ENCODE measurements around the gene NUDT4. TPM values are rescaled to one million over a fixed set of nuclear protein-coding genes. Genes with fewer than 3 reads are reported as not detected.

Gene NUDT4
- polyA plus RNA-seq, 1 donor (not counting 4 experiments of a cell fraction or from before 2014, with no cell fraction given), result 33.2 TPM

- DNase-seq (ENCODE audit: low read depth, low spot score) (no peak), FAIRE-seq (no peak)
- peak overlapping the region; percentile 83 for H3K4me2 ChIP-seq (ENCODE audit: control insufficient read depth, extremely low read depth, insufficient read depth, low read depth, low read length)
- peaks cover 0 to 9% of the 10 kb centered on the region in 2 experiments for H3K36me3 ChIP-seq (ENCODE audit: control insufficient read depth in 2 of 2, extremely low read depth in 1 of 2, insufficient read depth in 2 of 2, low read length in 2 of 2)
- H3K4me1 ChIP-seq (ENCODE audit: control insufficient read depth, extremely low read depth, insufficient read depth, low read length), result peaks cover 18% of the 10 kb centered on the region
- no peaks in the 10 kb centered on the region for H3K27me3 ChIP-seq (ENCODE audit: control insufficient read depth, extremely low read depth, insufficient read depth, low read length)
- H4K20me1 ChIP-seq (ENCODE audit: control insufficient read depth, extremely low read depth, insufficient read depth, low read length), result peaks cover 9% of the 10 kb centered on the region
- peak overlapping the region; percentile 86 for H3K9ac ChIP-seq (ENCODE audit: control insufficient read depth, extremely low read depth, insufficient read depth, low read length)
- H3K9me1 ChIP-seq (ENCODE audit: control insufficient read depth, extremely low read depth, insufficient read depth, low read length), result no peaks in the 10 kb centered on the region
- peak overlapping the region; percentile 62 to 94 (median 87) for H3K4me3 ChIP-seq (ENCODE audit: control insufficient read depth in 2 of 3, extremely low read depth in 1 of 3, insufficient read depth in 2 of 3, low read depth in 1 of 3, low read length in 3 of 3)
- peaks cover 61% of the 10 kb centered on the region for H3K79me2 ChIP-seq (ENCODE audit: control insufficient read depth, insufficient read depth, low read length)
- no peaks in the 10 kb centered on the region for H3K9me3 ChIP-seq (ENCODE audit: control insufficient read depth, low read depth, low read length)
- TF ChIP-seq CTCF (optimal IDR thresholded peaks at IDR 0.05 in 1 of 3, IDR thresholded peaks at IDR 0.05 in 1 of 3, conservative IDR thresholded peaks at IDR 0.05 in 1 of 3; ENCODE audit: extremely low read depth in 1 of 3, insufficient read depth in 2 of 3, low read length in 3 of 3) (no peak), EZH2 (IDR thresholded peaks at IDR 0.05; ENCODE audit: low read length) (no peak)
- H3K27ac ChIP-seq (ENCODE audit: control insufficient read depth, insufficient read depth, low read length), result peak overlapping the region; percentile 86
- H2AFZ ChIP-seq (ENCODE audit: control insufficient read depth, low read length), result peak overlapping the region; percentile 10
- dilution Hi-C loops (cut with MboI; ENCODE audit: extremely low pct_ligation_motif_present, low sequenced_read_pairs), result no loop called here
Observed at GRCh38 chr12:93379326-93379980, 1.7 kb downstream of the NUDT4 start.

- Histone ChIP-seq H2AFZ (ENCODE audit: control insufficient read depth, low read length) (no peak overlapping the region), H3K4me2 (ENCODE audit: control insufficient read depth, extremely low read depth, insufficient read depth, low read depth, low read length) (peak overlapping the region; percentile 83), H3K27me3 (ENCODE audit: control insufficient read depth, extremely low read depth, insufficient read depth, low read length) (no peaks in the 10 kb centered on the region), H3K4me3 (ENCODE audit: control insufficient read depth in 2 of 3, extremely low read depth in 1 of 3, insufficient read depth in 2 of 3, low read depth in 1 of 3, low read length in 3 of 3) (peak overlapping the region; percentile 62 to 94 (median 87)), H3K36me3 (ENCODE audit: control insufficient read depth in 2 of 2, extremely low read depth in 1 of 2, insufficient read depth in 2 of 2, low read length in 2 of 2) (peaks cover 0 to 11% of the 10 kb centered on the region in 2 experiments), H3K9me1 (ENCODE audit: control insufficient read depth, extremely low read depth, insufficient read depth, low read length) (no peaks in the 10 kb centered on the region), H4K20me1 (ENCODE audit: control insufficient read depth, extremely low read depth, insufficient read depth, low read length) (peaks cover 9% of the 10 kb centered on the region), H3K9me3 (ENCODE audit: control insufficient read depth, low read depth, low read length) (no peaks in the 10 kb centered on the region), H3K27ac (ENCODE audit: control insufficient read depth, insufficient read depth, low read length) (peak overlapping the region; percentile 86), H3K79me2 (ENCODE audit: control insufficient read depth, insufficient read depth, low read length) (peaks cover 67% of the 10 kb centered on the region), H3K4me1 (ENCODE audit: control insufficient read depth, extremely low read depth, insufficient read depth, low read length) (peaks cover 18% of the 10 kb centered on the region), H3K9ac (ENCODE audit: control insufficient read depth, extremely low read depth, insufficient read depth, low read length) (peak overlapping the region; percentile 86)
- TF ChIP-seq EZH2 (IDR thresholded peaks at IDR 0.05; ENCODE audit: low read length), result no peak
- TF ChIP-seq CTCF (optimal IDR thresholded peaks at IDR 0.05 in 1 of 3, IDR thresholded peaks at IDR 0.05 in 1 of 3, conservative IDR thresholded peaks at IDR 0.05 in 1 of 3; ENCODE audit: extremely low read depth in 1 of 3, insufficient read depth in 2 of 3, low read length in 3 of 3), result no peak
- FAIRE-seq (no peak), DNase-seq (ENCODE audit: low read depth, low spot score) (no peak)
- dilution Hi-C loops (cut with MboI; ENCODE audit: extremely low pct_ligation_motif_present, low sequenced_read_pairs), result no loop called here
Observed at GRCh38 chr12:93379981-93380361, 2.2 kb downstream of the NUDT4 start.

All from keratinocyte (primary cell).